Stimulated activated CD8-positive, alpha-beta memory T cell treated with anti-CD3 and anti-CD28 coated beads, Interleukin-15, amount 100 ng/mL, for 48 hours (primary cell): ENCODE measurements around the gene PHF20.
"Not testable (repeated sequence)": the region's sequence is repeated elsewhere in the genome, so short reads cannot be mapped to it uniquely, and the experiment has no call there.

ENCODE experiments used
- DNase-seq, 2 donors: peaks; one replicate each; pipeline ENCODE4 v3.0.0-alpha.2; 2020; ENCODE audit warnings: low read depth in 2 of 2

Gene PHF20

GRCh38 chr20:35920523-35920922 lies 148.7 kb downstream of the PHF20 start:
- DNase-seq: no peak

- DNase-seq: no peak
Observed at GRCh38 chr20:35929301-35929700, 157.5 kb downstream of the PHF20 start.

GRCh38 chr20:35934050-35934449 lies 162.2 kb downstream of the PHF20 start:
- DNase-seq: no peak

- no peak for DNase-seq
Observed at GRCh38 chr20:35939264-35939663, 167.4 kb downstream of the PHF20 start.

- no peak for DNase-seq
Observed at GRCh38 chr20:35941620-35942019, 169.8 kb downstream of the PHF20 start.

GRCh38 chr20:35942243-35942642 lies 170.4 kb downstream of the PHF20 start:
- no peak for DNase-seq

GRCh38 chr20:35947489-35947888 lies 175.7 kb downstream of the PHF20 start:
- no peak for DNase-seq

- DNase-seq: no peak
Observed at GRCh38 chr20:35947907-35948306, 176.1 kb downstream of the PHF20 start.

GRCh38 chr20:35950093-35950492 lies 178.3 kb downstream of the PHF20 start:
- DNase-seq: no peak

GRCh38 chr20:35952080-35952479 lies 180.3 kb downstream of the PHF20 start:
- not testable (repeated sequence) for DNase-seq

- DNase-seq: no peak
Observed at GRCh38 chr20:35952480-35953386, 180.9 kb downstream of the PHF20 start.

GRCh38 chr20:35953387-35954199 lies 181.8 kb downstream of the PHF20 start:
- DNase-seq: peak; percentile 37 to 58

GRCh38 chr20:35954200-35954906 lies 182.5 kb downstream of the PHF20 start, which contains the start of gene SCAND1:
Gene SCAND1, minus strand, starts transcription at chr20:35954502. Its CDS starts 218 bp downstream, at chr20:35954284.
- DNase-seq: peak; percentile 96 to 98

GRCh38 chr20:35954907-35955251 lies 183.1 kb downstream of the PHF20 start:
- DNase-seq: peak in 1 of 2 donors; percentile 7

GRCh38 chr20:35956616-35957015 lies 184.8 kb downstream of the PHF20 start:
- no peak for DNase-seq

GRCh38 chr20:35959291-35959690 lies 187.5 kb downstream of the PHF20 start:
- not testable (repeated sequence) for DNase-seq

GRCh38 chr20:35963878-35964277 lies 192.1 kb downstream of the PHF20 start:
- no peak for DNase-seq

- DNase-seq: no peak
Observed at GRCh38 chr20:35967979-35968640, 196.3 kb downstream of the PHF20 start, which contains the start of gene CNBD2. Gene CNBD2, plus strand, starts transcription at chr20:35968590. Its CDS starts 173 bp downstream, at chr20:35968763.

- DNase-seq: no peak
Observed at GRCh38 chr20:35968930-35969329, 197.1 kb downstream of the PHF20 start.

- DNase-seq: no peak
Observed at GRCh38 chr20:35971981-35972380, 200.2 kb downstream of the PHF20 start.

- DNase-seq: no peak
Observed at GRCh38 chr20:35972462-35972861, 200.6 kb downstream of the PHF20 start.
